SH-SY5Y (cell line): Measurements from ENCODE around the gene MMAB.

Experiments
- GATA2 ChIP-seq: IDR thresholded peaks from 2 replicates; pipeline ENCODE4 v1.6.1; 2011; ENCODE audit warnings: mild to moderate bottlenecking, low read depth, low read length
- GATA3 ChIP-seq: IDR thresholded peaks from 2 replicates; pipeline ENCODE4 v1.6.1; 2011; ENCODE audit warnings: low read depth, mild to moderate bottlenecking, low read length, moderate library complexity

- no peak for TF ChIP-seq GATA2
- no peak for TF ChIP-seq GATA3
Measured at GRCh38 chr12:109527489-109528123, 45.7 kb downstream of the MMAB start.
